Superior temporal gyrus (tissue), 1 donor: ENCODE measurements around the gene AHI1.
"Not testable (repeated sequence)": the region's sequence is repeated elsewhere in the genome, so short reads cannot be mapped to it uniquely, and the experiment has no call there.

ENCODE experiments used
- DNase-seq: peaks from one replicate; pipeline ENCODE4 v3.0.0-alpha.2; 2016; ENCODE audit errors: extremely low spot score

Gene AHI1

GRCh38 chr6:135395136-135395535 is 102.4 kb downstream of the AHI1 start:
- no peak for DNase-seq

- DNase-seq, result no peak
These were observed 104.3 kb downstream of the AHI1 start for GRCh38 chr6:135393289-135393688.

GRCh38 chr6:135390458-135390857 is 107.1 kb downstream of the AHI1 start:
- no peak for DNase-seq

- DNase-seq, result no peak
These were observed 112.2 kb downstream of the AHI1 start for GRCh38 chr6:135385299-135385698.

GRCh38 chr6:135383766-135384165 is 113.8 kb downstream of the AHI1 start:
- no peak for DNase-seq

GRCh38 chr6:135383301-135383700 is 114.2 kb downstream of the AHI1 start:
- DNase-seq, result no peak

GRCh38 chr6:135382182-135382628 is 115.3 kb downstream of the AHI1 start:
- no peak for DNase-seq

GRCh38 chr6:135380793-135381192 is 116.7 kb downstream of the AHI1 start:
- DNase-seq, result no peak

- no peak for DNase-seq
These were observed 117.9 kb downstream of the AHI1 start for GRCh38 chr6:135379647-135380046.

GRCh38 chr6:135372758-135373157 is 124.8 kb downstream of the AHI1 start:
- DNase-seq, result no peak

- not testable (repeated sequence) for DNase-seq
These were observed 133.9 kb downstream of the AHI1 start for GRCh38 chr6:135363622-135364021.

GRCh38 chr6:135362124-135362523 is 135.4 kb downstream of the AHI1 start:
- DNase-seq, result no peak

- no peak for DNase-seq
These were observed 137.3 kb downstream of the AHI1 start for GRCh38 chr6:135360222-135360621.

- no peak for DNase-seq
These were observed 138.6 kb downstream of the AHI1 start for GRCh38 chr6:135358985-135359384.

GRCh38 chr6:135358251-135358821 is 139.2 kb downstream of the AHI1 start:
- DNase-seq, result no peak

GRCh38 chr6:135354407-135354806 is 143.1 kb downstream of the AHI1 start:
- no peak for DNase-seq

- DNase-seq, result no peak
These were observed 144.4 kb downstream of the AHI1 start for GRCh38 chr6:135353113-135353512.

- no peak for DNase-seq
These were observed 145.9 kb downstream of the AHI1 start for GRCh38 chr6:135351635-135352034.

GRCh38 chr6:135347887-135348286 is 149.7 kb downstream of the AHI1 start:
- no peak for DNase-seq

- DNase-seq, result no peak
These were observed 150.8 kb downstream of the AHI1 start for GRCh38 chr6:135346747-135347146.

- no peak for DNase-seq
These were observed 153.0 kb downstream of the AHI1 start for GRCh38 chr6:135344526-135344925.

GRCh38 chr6:135339920-135340319 is 157.6 kb downstream of the AHI1 start:
- not testable (repeated sequence) for DNase-seq

GRCh38 chr6:135334169-135334568 is 163.4 kb downstream of the AHI1 start:
- no peak for DNase-seq

- DNase-seq, result no peak
These were observed 166.5 kb downstream of the AHI1 start for GRCh38 chr6:135331002-135331401.
